Measurements from ENCODE around the gene CASD1. TPM values are rescaled to one million over a fixed set of nuclear protein-coding genes. Genes with fewer than 3 reads are reported as not detected.
A peak's percentile ranks its signal among the peaks of the same experiment; 100 is the strongest.

The CASD1 gene
- total and polyA plus RNA-seq, 10 of the 15 experiments (the other 5 are each of a cell fraction or from before 2014, with no cell fraction given): 4.0 to 18.6 (median 10.7) TPM

GRCh38 chr7:94509887-94510581, 425 bp downstream of the CASD1 start (continued):
- TF ChIP-seq TCF3 (IDR thresholded peaks at IDR 0.05; ENCODE audit: borderline replicate concordance, insufficient read depth, low read depth, low read length): no peak; the same call in 1 of the 2 replicates
- TF ChIP-seq ETV6 (conservative IDR thresholded peaks at IDR 0.05 in 1 of 2, IDR thresholded peaks at IDR 0.05 in 1 of 2; ENCODE audit: borderline replicate concordance in 1 of 2, low read depth in 1 of 2): no peak
- TF ChIP-seq CBX5 (IDR thresholded peaks at IDR 0.05; ENCODE audit: low read depth): peak; percentile 50; the same call in 1 of the 2 replicates
- no peak for TF ChIP-seq BCLAF1 (IDR thresholded peaks at IDR 0.05)
- TF ChIP-seq LARP7 (IDR thresholded peaks at IDR 0.05): peak; percentile 90
- TF ChIP-seq MAX (IDR thresholded peaks at IDR 0.05; ENCODE audit: low read depth, low read length): no peak
- no peak for TF ChIP-seq NR2C1 (IDR thresholded peaks at IDR 0.05)
- TF ChIP-seq ZNF687 (IDR thresholded peaks at IDR 0.05): peak; percentile 52; the same call in 1 of the 2 replicates
- TF ChIP-seq ASH2L (IDR thresholded peaks at IDR 0.05; ENCODE audit: borderline replicate concordance, low read depth): no peak; the same call in 1 of the 2 replicates
- no peak for TF ChIP-seq KLF5 (IDR thresholded peaks at IDR 0.05; ENCODE audit: partially characterized antibody)
- no peak for TF ChIP-seq CBFB (IDR thresholded peaks at IDR 0.05; ENCODE audit: low read depth)
- TF ChIP-seq ZBTB11 (CRISPR knock-in tag; IDR thresholded peaks at IDR 0.05): no peak
- TF ChIP-seq EP300 (IDR thresholded peaks at IDR 0.05; ENCODE audit: borderline replicate concordance in 1 of 2, control insufficient read depth in 1 of 2, low read depth in 2 of 2, low read length in 2 of 2): peak in 1 of 2 experiments; percentile 37; a peak in 1 of 4 replicates

Data from GM12878 (cell line).